ENCODE measurements around the gene AFDN. TPM values are rescaled to one million over a fixed set of nuclear protein-coding genes. Genes with fewer than 3 reads are reported as not detected.

Gene AFDN
- 16.2 to 21.4 TPM (median 20.8 TPM) in 5 replicates for total RNA-seq (2022; extraction: Qiagen RNA extraction)

GRCh38 chr6:167826896-167827582 lies at the start of gene AFDN:
AFDN (plus strand) TSS chr6:167826911; CDS start chr6:167827133, 222 bp downstream.

GRCh38 chr6:167997642-167998041 lies 170.9 kb downstream of the AFDN start, which contains the start of gene KIF25:
KIF25 (plus strand) TSS chr6:167997671; CDS start chr6:168029586, 31,915 bp downstream.

Other genes with a start within 250 kb of the AFDN start
- 0.03 to 0.07 TPM in 2 of 5 replicates, not detected in the others for gene KIF25, start 170.8 kb downstream of the AFDN start, total RNA-seq (2022; extraction: Qiagen RNA extraction)